Thyroid gland (tissue), 4 donors: Measurements from ENCODE around the gene PLD6.

ENCODE experiments used
- CTCF ChIP-seq, 6 experiments: fragments of 200-600 bp in 3 of 6; fragments of 450-650 bp in 3 of 6; sonication (generic) in 3 of 6; IDR thresholded peaks; one replicate each; pipeline ENCODE4 v1.5.1; 2016 to 2019; ENCODE audit warnings: antibody characterized with exemption in 6 of 6, mild to moderate bottlenecking in 2 of 6, inconsistent platforms in 1 of 6, moderate library complexity in 1 of 6
- POLR2A ChIP-seq, 2 donors: fragments of 450-650 bp; IDR thresholded peaks; one replicate each; pipeline ENCODE4 v1.6.1; 2017; ENCODE audit warnings: antibody characterized with exemption in 2 of 2, mild to moderate bottlenecking in 2 of 2, moderate library complexity in 1 of 2

GRCh38 chr17:17205368-17206123 is 587 bp downstream of the PLD6 start:
- no peak for TF ChIP-seq CTCF (IDR thresholded peaks at IDR 0.05)
- peak in 1 of 2 donors; percentile 12 for TF ChIP-seq POLR2A (IDR thresholded peaks at IDR 0.05)
